DMS114 treated with DMSO at 0.1 percent for 48 hours (cell line): ENCODE results near the gene HK1.

Experiments
- DNase-seq: peaks from one replicate; lab custom pipeline; 2025; ENCODE audit not compliant: unreplicated experiment; lab: John Stamatoyannopoulos, UW

HK1 gene

GRCh38 chr10:69415951-69416350 is 137.7 kb downstream of the HK1 start:
- no peak for DNase-seq

- DNase-seq, result no peak
These were observed 138.4 kb downstream of the HK1 start, which contains the start of gene TACR2 for GRCh38 chr10:69416695-69417094. TSS of gene TACR2 (minus strand) at chr10:69416918. CDS start at chr10:69416323, 595 bp downstream.

GRCh38 chr10:69417542-69417941 is 139.2 kb downstream of the HK1 start:
- DNase-seq, result no peak

GRCh38 chr10:69418052-69418752 is 139.9 kb downstream of the HK1 start:
- no peak for DNase-seq

GRCh38 chr10:69419096-69419743 is 140.9 kb downstream of the HK1 start:
- no peak for DNase-seq

GRCh38 chr10:69419744-69420126 is 141.4 kb downstream of the HK1 start:
- DNase-seq, result no peak

- no peak for DNase-seq
These were observed 143.5 kb downstream of the HK1 start for GRCh38 chr10:69421611-69422308.

GRCh38 chr10:69422676-69423075 is 144.4 kb downstream of the HK1 start:
- DNase-seq, result no peak

- DNase-seq, result no peak
These were observed 146.7 kb downstream of the HK1 start for GRCh38 chr10:69425041-69425440.

GRCh38 chr10:69425511-69426298 is 147.4 kb downstream of the HK1 start:
- no peak for DNase-seq

- no peak for DNase-seq
These were observed 148.1 kb downstream of the HK1 start for GRCh38 chr10:69426376-69426727.

GRCh38 chr10:69428165-69428564 is 149.9 kb downstream of the HK1 start:
- no peak for DNase-seq

GRCh38 chr10:69434169-69434568 is 155.9 kb downstream of the HK1 start:
- DNase-seq, result no peak

- DNase-seq, result no peak
These were observed 156.6 kb downstream of the HK1 start for GRCh38 chr10:69434926-69435325.

- no peak for DNase-seq
These were observed 157.7 kb downstream of the HK1 start for GRCh38 chr10:69435966-69436520.

- DNase-seq, result no peak
These were observed 159.3 kb downstream of the HK1 start for GRCh38 chr10:69437321-69438259.

- DNase-seq, result no peak
These were observed 160.4 kb downstream of the HK1 start for GRCh38 chr10:69438536-69439349.

- no peak for DNase-seq
These were observed 161.0 kb downstream of the HK1 start for GRCh38 chr10:69439350-69439739.

GRCh38 chr10:69439813-69440506 is 161.7 kb downstream of the HK1 start:
- no peak for DNase-seq
